Esophagus mucosa (tissue), 1 donor: ENCODE results near the gene CDC37L1. TPM values are rescaled to one million over a fixed set of nuclear protein-coding genes. Genes with fewer than 3 reads are reported as not detected.
A peak's percentile ranks its signal among the peaks of the same experiment; 100 is the strongest.
"Not testable (repeated sequence)": the region's sequence is repeated elsewhere in the genome, so short reads cannot be mapped to it uniquely, and the experiment has no call there.

Experiments used
- ATAC-seq: fragments of 200-7000 bp; cut with Tn5 transposase; one replicate; pipeline ENCODE4 v1.9.1; 2020
- total RNA-seq: library from RNA; stranded (reverse); gene quantifications from one replicate; pipeline ENCODE4 v1.2.4, GENCODE V29; 2023
- donor health status: DM: yes; HTN: yes; CAD: no.

The CDC37L1 gene
- total RNA-seq, 1 donor from 2014 or later = 9.3 TPM

DNA sequence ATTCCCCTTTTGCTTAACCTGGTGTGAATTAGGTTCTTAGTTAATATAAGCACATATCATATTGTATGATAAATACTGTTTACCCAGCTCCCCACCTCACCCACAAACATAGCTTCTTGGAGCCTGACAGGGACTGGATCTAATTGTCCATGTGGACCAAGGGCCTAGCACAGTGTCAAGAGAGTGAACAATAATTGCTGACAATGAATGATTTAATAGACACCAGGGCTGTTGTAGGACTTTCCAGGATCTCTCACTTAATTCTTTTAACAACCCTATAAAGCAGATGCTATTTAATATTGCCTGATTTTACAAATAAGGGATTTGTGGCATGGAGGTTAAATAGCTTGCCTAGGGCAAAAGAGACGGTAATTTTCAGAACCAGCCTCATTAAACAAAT lies 36.8 kb downstream of the CDC37L1 start:
- no peak for ATAC-seq

DNA sequence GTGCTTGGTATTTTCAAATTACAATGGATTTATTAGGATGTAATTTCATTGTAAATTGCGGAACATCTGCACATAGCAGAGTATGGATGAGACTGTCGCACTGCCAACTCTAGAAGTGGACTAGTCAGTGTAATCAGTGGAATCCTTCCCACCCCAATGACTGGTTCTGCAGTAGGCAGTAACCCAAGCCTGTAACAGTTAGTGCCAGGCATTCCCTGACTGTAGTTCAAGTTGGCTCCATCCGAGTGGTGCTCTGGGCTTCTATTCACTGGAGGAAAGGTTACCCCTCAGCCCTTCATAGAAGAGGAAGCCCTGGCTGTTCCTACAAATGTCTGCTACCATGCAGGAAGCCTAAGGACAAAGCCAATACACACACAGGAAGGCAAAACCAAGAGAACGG lies 38.4 kb downstream of the CDC37L1 start:
- ATAC-seq = no peak

DNA sequence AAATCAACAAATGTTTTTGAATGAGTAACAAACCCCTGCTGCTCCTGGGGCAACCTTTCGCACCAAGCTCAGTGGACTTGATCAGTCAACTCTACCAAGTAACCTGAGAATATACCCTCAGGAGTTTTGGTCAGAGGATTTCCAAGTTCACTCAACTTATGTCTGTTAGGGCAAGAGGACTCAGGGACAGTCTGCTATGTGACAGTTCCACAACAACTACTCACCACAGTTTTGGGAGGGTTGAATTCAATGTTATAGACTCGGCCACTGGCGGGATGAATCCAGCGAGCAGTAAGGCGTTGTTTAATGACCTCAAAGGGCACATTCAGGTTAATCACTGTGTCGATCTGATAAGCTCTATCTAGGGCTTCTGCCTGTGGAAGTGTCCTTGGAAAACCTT lies 39.5 kb downstream of the CDC37L1 start:
- ATAC-seq = no peak

DNA sequence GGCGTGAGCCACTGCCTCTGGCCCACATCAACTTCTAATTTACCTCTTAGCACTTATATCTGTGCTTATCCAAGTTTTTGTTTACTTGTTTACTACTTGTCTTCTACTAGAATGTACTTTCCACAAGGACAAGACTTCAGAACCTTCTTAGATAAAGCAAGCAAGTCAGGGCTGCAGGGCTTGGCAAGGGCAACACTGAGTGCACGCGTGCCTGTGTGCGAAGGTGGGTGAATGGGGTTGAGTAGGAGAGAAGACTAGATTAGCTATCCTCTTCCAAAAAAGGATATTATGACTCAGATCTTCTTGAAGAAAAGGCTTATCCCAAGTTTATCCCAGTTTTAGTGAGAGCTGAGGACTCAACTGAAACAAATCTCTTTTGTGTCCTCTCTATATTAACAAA lies 42.4 kb downstream of the CDC37L1 start:
- ATAC-seq = no peak

DNA sequence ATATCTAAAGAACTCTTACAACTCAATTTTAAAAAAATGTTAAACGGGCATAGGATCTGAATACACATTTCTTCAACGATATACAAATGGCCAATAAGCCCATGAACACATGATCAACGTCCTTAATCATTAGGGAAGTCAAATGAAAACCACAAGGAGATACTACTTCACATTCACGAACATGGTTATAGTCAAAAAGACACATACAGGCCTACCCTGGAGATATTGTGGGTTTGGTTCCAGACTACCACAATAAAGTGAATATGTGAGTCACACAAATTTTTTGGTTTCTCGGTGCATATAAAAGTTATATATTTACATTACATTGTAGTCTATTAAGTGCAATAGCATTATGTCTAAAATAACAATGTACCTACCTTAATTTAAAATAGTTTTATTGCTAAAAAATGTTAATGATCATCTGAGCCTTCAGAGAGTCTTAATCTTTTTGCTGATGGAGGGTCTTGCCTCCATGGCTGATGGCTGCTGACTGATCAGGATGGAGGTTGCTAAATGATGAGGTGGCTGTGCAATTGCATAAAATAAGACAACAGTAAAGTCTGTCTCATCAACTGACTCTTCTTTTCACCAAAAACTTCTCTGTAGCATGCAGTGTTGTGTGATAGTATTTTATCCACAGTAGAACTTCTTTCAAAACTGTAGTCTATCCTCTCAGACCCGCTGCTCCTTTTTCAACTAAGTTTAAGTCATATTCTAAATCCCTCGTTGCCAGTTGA lies 46.5 kb downstream of the CDC37L1 start:
- no peak for ATAC-seq

DNA sequence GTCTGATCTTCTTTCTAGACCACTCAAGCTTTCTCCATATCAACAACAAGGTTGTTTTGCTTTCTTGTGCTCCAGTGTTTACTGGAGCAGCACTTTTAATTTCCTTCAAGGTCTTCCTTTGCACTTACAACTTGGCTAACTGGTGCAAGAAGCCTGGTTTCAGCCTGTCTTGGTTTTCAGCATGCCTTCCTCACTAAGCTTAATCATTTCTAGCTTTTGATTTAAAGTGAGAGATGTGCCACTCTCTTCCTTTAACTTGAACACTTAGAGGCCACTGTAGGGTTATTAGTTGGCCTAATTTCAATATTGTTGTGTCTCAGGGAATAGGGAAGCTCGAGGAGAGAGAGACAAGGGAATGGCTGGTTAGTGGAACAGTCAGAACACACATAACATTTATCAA lies 48.2 kb downstream of the CDC37L1 start:
- no peak for ATAC-seq

DNA sequence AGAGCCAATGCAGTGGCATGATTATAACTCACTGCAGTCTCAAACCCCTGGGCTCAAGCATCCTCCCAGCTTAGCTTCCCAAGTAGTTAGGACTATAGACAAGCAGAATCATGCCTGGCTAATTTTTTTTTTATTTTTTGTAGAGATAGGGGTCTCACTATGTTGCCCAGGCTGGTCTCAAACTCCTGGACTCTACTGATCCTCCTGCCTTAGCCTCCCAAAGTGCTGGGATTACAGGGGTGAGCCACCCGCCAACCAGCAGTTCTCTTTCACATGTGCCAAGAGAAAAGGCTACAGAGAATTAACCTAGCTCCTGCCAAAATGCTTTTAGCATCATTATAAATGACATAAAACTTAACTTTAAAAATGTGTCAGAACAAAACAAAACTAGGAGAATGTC lies 53.5 kb downstream of the CDC37L1 start:
- ATAC-seq = no peak

DNA sequence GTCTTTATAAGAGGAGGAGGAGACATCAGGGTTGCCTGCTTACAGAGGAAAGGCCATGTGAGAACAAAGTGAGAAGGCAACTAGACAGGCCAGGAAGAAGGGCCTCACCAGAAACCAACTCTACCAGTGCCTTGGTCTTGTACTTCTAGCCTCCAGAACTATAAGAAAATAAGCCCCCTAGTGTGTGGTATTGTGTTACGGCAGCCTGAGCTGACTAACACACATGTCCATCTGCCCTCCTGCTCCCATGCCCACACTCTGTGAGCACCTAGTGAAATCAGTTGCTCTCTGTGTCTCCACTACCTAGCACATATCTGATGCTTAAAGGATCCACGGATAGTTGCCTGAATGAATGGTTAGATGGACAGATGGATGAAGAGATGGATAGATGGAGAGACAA lies 54.8 kb downstream of the CDC37L1 start:
- peak; percentile 47 for ATAC-seq

DNA sequence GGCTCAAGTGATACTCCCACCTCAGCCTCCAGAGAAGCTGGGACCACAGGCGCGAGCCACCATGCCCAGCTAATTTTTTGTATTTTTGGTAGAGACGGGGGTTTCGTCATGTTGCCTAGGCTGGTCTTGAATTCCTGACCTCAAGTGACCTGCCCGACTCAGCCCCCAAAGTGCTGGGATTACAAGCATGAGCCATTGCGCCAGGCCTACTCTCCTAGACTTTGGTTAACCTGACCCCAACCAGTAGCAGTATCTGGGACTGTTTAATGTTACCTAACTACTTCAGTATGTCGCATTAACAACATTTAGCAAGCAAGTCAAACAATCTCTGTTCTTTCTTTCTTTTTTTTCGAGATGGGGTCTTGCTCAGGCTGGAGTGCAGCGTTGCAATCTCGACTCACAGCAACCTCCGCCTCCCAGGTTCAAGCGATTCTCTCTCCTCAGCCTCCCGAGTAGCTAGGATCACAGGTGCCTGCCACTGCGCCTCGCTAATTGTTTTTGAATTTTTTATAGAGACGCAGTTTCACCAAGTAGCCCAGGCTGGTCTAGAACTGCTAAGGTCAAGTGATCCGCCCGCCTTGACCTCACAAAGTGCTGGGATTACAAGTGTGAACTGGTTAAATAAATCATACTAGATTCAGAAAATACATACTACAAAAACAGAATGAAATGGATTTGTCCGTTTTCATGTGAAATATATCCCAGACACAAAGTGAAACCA lies 59.7 kb downstream of the CDC37L1 start:
- ATAC-seq = no peak

DNA sequence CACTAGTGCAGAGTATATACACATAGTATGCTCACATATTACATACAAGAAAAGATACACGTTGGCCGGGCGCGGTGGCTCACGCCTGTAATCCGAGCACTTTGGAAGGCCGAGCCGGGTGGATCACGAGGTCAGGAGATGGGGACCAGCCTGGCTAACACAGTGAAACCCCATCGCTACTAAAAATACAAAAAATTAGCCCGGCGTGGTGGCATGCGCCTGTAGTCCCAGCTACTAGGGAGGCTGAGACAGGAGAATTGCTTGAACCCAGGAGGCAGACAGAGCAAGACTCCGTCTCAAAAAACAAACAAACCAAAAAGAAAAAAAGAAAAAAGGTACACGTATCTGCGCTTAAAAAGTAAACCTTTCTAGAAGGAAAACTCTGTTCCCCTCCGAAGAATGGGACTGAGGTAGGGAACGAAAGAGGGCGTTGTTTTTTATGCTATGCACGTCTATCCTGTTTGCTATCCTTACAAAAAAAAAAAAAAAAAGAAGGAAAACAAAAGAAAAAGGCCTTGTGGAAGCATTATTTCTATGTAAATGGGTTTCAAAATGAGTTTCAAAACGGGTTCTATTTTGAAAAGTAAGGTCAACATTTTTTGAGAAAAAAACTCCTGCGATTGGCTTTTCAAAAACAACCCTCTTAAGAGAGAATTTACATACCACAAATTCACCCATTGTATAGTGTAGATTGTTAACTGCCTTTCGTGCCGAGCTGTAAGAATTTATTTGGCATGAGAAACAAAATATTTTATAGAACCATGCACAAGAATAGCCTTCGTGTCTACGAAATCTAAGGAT lies 60.4 kb downstream of the CDC37L1 start:
- ATAC-seq = no peak

DNA sequence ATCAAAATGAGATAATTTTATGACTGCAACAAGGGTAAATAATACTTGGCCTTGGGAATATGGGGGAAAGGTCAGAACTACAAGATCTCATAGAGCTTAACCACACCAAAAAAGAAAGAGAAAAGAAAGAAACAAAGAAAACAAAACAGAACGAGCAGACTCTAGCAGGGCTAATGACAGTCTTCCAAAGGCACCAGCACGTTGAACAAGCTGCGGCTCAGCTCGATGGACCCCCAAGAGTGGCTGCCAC lies 60.9 kb downstream of the CDC37L1 start:
- no peak for ATAC-seq

DNA sequence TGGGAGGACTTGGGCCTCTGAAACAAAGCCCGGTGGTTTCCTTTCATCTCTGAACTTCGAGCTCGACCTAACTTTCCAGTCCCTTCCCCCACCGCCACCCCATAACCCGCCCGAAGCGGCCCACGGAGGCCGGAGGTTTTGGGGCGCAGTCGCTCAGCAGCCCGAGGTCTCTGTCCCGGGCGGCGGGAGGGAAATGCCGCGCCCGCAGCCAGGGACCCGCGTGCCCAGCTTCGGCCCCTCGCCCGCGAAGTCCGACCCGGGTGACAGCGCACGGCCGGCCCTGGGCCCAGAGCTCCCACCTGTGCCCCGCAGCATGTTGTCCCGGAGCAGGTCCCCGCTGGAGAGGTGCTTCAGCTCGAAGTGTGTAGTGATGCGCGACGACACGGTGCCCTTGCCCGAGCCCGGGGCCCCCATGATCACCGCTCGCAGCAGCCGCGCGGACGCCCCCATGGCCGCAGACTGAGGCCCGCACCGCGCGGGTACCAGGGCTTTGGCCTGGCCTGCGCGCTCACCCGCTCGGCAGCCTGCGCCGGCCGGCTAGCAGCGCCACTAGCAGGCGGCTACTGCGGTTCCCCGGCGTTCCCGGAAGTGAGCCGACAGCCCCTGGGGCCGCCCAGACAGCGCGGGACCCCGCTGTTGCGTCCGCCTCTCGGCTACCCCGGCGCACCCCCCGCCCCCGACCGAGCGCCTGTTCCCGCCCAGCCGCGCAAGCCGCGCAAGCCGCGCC lies 61.4 kb downstream of the CDC37L1 start, which contains the start of gene AK3:
AK3 (minus strand) TSS at position 565 of the 727 bp plus-strand sequence; CDS start at position 450, 115 bp downstream.
- ATAC-seq = peak; percentile 93

DNA sequence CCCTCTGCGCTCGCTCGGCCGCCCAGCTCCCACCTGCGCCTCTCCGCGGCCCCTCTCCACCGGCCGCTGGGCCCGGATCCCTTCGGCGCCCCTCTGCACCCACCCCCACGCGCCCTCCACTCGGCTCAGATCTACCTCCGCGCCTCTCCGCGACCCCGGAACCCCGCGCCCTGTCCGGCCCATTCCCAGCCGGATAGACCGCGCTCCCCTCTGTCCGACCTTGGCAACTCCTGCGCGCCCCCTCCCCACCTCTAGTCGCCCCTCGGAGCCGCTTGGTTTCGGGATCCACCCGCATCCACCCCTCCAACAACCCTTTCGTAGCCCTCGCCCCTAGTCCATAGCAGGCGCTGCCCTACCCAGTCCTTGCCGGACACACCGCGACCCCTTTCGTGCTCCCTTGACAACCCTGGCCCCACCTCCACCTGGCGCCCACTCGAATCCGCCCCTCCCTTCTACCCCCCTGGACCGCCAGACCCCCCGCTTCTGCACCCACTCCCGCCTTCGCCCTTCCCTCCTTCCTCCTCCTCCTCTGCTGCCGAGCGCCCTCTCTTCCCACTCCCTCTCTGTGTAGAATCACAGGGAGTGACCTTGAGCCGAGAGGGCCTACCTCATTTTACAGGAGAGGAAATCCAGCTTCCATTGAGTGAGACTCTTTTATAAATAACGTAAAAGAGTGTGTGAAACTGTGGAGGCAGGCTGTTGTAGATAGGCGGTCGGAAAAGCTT lies 62.2 kb downstream of the CDC37L1 start:
- ATAC-seq = peak; percentile 33

DNA sequence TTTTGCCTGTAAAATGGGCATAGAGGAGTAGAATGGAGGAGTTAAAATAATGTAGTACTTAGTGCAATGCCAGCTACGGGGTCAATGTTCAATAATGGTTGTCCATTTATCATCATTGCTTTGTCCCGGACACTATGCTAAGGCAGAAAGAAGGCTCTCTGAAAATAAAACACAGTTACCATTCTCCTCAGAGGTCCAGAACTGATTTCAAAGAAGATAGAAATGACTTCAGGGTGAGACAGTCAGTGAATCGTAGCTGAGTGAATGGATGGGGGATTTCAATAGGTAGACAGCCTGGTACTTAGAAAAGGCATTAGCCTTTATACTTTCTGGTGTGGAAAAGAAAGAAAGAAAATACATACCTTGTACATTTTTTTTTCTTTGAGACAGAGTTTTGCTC lies 62.9 kb downstream of the CDC37L1 start:
- no peak for ATAC-seq

DNA sequence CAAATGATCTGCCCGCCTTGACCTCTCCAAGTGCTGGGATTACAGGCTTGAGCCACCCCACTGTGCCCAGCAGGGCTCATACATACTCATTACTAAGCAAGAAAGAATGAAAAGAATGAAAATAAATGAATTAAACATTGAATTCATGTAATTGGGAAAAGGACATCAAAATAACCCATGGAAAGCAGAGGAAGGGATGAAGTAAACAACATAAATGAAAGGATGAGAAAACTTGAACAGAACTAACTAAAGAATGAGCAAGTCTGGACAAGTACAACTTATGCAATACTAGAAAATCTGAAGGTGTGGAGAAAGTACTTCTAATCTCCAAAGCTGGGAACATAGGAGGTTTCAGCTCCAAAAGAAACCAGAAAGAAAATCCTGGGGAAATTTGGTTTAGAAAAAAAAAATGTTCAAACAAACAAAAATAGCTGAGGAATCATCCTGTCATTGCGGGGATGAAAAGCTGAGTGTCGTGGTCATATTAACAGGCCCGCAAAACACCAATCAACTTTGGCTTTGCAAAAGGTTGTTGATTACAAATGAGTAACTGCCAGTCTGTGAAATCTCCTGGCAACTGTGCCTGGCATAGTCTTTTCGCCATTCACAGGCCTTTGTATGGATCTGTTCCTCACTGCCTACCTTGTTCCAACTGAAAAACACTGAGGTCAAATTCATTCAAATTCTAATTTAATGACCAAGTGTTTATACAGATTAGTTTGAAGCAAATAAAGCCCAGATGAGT lies 63.9 kb downstream of the CDC37L1 start:
- peak; percentile 28 for ATAC-seq

DNA sequence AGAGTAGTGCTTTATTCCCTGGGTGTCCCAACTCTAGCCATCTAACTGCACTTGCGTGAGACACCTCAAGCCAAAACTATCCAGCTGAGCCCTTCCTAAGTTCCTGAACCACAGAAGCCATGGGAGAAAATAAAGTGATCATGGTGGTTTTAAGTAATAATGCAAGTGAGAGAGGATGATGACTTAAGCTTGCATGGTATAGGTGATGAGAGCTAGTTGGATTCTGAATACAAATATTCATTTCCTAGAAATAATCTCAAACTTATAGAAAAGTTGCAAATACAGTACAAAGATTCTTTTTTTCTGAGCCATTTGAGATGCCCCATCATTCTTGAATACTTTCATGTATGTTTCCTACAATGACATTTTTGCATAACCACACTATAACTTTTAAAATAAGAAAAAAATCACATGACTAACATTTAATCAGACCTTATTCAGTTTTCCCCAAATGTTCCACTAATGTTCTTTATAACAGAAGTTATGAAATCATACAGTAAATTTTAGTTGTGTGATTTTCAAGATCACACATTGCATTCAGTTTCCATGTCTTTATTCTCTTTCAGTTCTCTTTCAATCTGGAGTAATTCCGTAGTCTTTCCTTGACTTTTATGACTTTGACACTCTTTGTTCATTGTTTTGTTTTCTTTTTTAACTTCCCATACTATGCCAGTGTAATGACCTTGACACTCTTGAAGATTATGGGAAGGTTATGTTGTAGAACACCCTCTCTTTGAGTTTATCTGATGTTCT lies 67.1 kb downstream of the CDC37L1 start:
- ATAC-seq = no peak

DNA sequence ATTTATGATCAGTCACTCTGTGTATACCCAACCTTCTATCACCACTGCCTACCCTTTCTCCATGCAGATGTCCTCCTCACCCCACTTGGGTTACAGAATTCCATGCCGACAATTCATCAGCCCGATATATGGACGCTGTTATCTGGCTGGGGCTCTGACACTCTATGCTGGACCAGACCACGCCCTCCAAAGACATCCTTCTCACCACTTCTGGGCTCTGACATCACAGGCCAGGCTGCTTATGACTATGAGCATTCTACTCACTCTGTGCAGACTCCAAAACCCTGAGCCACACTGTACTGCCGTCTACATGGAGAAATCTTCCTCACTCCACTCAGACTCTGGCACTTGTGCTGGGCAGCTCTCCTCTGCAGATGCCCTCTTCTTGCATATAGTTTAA lies 69.2 kb downstream of the CDC37L1 start:
- no peak for ATAC-seq

DNA sequence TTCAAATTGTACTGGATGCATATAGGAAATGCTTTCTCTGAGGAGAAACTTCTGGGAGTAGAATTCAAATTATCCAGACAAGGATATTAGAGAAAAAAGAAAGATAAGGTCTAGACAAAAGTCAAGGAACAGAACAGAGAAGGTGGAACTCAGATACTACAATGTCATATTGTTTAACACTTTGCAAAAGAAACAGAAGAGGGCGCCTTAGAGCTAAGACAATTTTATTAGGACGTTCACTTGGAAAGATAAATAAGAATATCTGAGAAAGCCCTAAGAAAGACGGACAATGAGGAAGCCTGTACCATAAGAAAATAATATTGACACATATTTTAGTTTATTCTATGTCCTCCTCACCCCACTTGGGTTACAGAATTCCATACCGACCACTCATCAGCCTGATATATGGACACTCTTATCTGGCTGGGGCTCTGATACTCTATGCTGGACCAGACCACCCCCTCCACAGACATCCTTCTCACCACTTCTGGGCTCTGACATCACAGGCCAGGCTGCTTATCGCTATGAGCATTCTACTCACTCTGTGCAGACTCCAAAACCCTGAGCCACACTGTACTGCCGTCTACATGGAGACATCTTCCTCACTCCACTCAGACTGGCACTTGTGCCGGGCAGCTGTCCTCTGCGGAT lies 70.8 kb downstream of the CDC37L1 start:
- ATAC-seq = peak; percentile 49

- ATAC-seq = not testable (repeated sequence)
Observed at GRCh38 chr9:4754530-4754929, 75.2 kb downstream of the CDC37L1 start.

DNA sequence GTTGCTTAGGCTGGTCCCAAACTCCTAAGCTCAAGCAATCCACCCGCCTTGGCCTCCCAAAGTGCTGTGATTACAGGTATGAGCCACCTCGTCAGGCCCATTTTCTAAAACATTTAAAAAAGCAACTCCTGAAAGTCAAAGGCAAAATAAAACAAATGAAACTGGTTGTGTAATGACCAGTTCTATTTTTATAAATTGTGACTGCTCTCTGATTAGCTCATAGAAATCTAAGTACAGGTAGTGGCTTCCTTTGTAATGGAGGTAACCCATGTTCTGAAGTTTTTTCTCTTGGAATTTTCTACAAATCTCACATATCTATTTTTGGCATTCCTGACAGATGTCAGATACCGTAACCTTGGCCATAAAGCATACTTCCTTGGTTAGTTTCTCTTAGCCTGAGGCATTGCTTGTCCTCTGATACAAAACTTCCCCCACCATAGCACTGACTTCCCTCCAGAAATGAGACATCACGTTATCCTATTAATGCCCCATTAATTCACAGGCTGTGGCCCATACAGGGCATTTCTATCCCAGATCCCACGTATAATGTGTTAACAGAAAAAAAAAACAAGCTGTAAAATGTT lies 75.7 kb downstream of the CDC37L1 start:
- ATAC-seq = no peak
